OCI-LY1 (cell line): Measurements from ENCODE around the gene HNRNPA2B1.
A peak's percentile ranks its signal among the peaks of the same experiment; 100 is the strongest.

Experiments
- H2AFZ ChIP-seq: fragments of 200-600 bp; sonication (generic), shearing (Covaris generic); 2 replicates; pipeline ENCODE4 v1.6.0; 2014; ENCODE audit warnings: antibody characterized with exemption, mild to moderate bottlenecking, low read length
- H3F3A ChIP-seq: fragments of 200-600 bp; sonication (generic), shearing (Covaris generic); 2 replicates; pipeline ENCODE4 v1.6.0; 2014; ENCODE audit warnings: mild to moderate bottlenecking, antibody characterized with exemption, low read length, moderate library complexity; ENCODE audit not compliant: insufficient read depth
- H3K27ac ChIP-seq: fragments of 200-600 bp; sonication (generic); 2 replicates; pipeline ENCODE4 v1.5.1; 2014; ENCODE audit warnings: low read length, mixed run types, mild to moderate bottlenecking, low read depth; ENCODE audit not compliant: poor library complexity, severe bottlenecking
- H3K27me3 ChIP-seq: fragments of 200-600 bp; sonication (generic); 2 replicates; pipeline ENCODE4 v1.6.0; 2014; ENCODE audit warnings: antibody characterized with exemption, mild to moderate bottlenecking, low read length, moderate library complexity; ENCODE audit not compliant: insufficient read depth
- H3K36me3 ChIP-seq: fragments of 200-600 bp; sonication (generic); 2 replicates; pipeline ENCODE4 v1.6.1; 2014; ENCODE audit warnings: mild to moderate bottlenecking, antibody characterized with exemption, low read length, moderate library complexity, mixed read lengths; ENCODE audit not compliant: insufficient read depth
- H3K4me1 ChIP-seq: fragments of 200-600 bp; sonication (generic); 2 replicates; pipeline ENCODE4 v1.5.1; 2014; ENCODE audit warnings: mild to moderate bottlenecking, low read length, moderate library complexity; ENCODE audit not compliant: insufficient read depth, severe bottlenecking
- H3K4me2 ChIP-seq: fragments of 200-600 bp; sonication (generic), shearing (Covaris generic); 2 replicates; pipeline ENCODE4 v1.6.1; 2014; ENCODE audit warnings: low read length
- H3K4me3 ChIP-seq: fragments of 200-600 bp; sonication (generic); 2 replicates; pipeline ENCODE4 v1.5.1; 2014; ENCODE audit warnings: low read length, low read depth, mild to moderate bottlenecking, mixed read lengths; ENCODE audit not compliant: poor library complexity, severe bottlenecking
- H3K79me2 ChIP-seq: fragments of 200-600 bp; shearing (Covaris generic); 2 replicates; pipeline ENCODE4 v1.6.1; 2016; ENCODE audit warnings: mixed run types, low read length, mixed read lengths; ENCODE audit not compliant: insufficient read depth
- H3K9ac ChIP-seq: fragments of 200-600 bp; sonication (generic), shearing (Covaris generic); 2 replicates; pipeline ENCODE4 v1.6.1; 2014; ENCODE audit warnings: mild to moderate bottlenecking, low read length, mixed read lengths
- H3K9me2 ChIP-seq: fragments of 200-600 bp; sonication (generic), shearing (Covaris generic); 2 replicates; pipeline ENCODE4 v1.6.1; 2014; ENCODE audit warnings: low read depth, mild to moderate bottlenecking, low read length, mixed read lengths
- H3K9me3 ChIP-seq: fragments of 200-600 bp; shearing (Covaris generic); 2 replicates; pipeline ENCODE4 v1.6.1; 2014; ENCODE audit warnings: low read length, mixed read lengths
- H4K20me1 ChIP-seq: fragments of 200-600 bp; sonication (generic), shearing (Covaris generic); 2 replicates; pipeline ENCODE4 v1.6.0; 2016; ENCODE audit warnings: mild to moderate bottlenecking, low read length; ENCODE audit not compliant: insufficient read depth
- EZH2 ChIP-seq: fragments of 200-600 bp; sonication (generic), shearing (Covaris generic); IDR thresholded peaks from 2 replicates; pipeline ENCODE4 v1.8.0; 2017; ENCODE audit warnings: borderline replicate concordance, mixed run types, mild to moderate bottlenecking, antibody characterized with exemption, low read length, moderate library complexity, mixed read lengths
- TF ChIP-seq, protein P1 (sequence below): fragments of 200-600 bp; sonication (generic), shearing (Covaris generic); IDR thresholded peaks from 2 replicates; pipeline ENCODE4 v1.5.1; 2017; ENCODE audit warnings: mild to moderate bottlenecking, antibody characterized with exemption, low read length, moderate library complexity, mixed read lengths

Gene HNRNPA2B1

DNA sequence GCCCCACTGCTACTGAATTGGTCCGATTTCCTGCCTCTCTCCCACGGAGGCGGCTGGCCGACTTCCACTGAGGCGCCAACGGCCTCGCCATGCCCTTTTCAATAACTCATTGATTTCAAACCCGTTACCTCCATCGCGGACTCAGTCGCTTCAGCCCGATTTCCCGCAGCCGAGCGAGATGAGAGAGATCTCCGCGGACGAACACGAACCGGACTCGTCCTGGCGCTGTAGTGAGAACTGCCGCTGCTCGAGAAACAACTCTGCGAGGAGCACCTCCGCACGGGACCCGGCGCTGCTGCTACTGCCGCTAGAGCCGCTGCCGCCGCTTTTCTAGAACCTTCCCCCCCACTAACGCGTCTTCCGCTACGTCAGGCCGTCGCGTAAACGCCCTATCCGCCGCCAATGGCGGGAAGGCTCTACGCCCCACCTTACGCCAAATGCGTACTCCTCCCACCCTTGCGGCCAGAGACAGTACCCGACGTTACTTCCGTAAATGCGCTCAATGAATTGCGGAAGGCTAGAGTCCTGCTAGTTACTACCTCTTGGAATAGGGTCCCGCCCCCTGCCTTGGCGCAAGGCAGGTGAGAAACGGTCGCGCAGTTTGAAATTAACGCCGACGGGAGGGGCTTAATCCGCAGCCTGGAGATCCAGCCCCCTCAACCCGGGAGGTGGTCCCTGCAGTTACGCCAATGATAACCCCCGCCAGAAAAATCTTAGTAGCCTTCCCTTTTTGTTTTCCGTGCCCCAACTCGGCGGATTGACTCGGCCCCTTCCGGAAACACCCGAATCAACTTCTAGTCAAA is at the start of gene HNRNPA2B1:
Gene HNRNPA2B1 (minus strand): TSS at position 303 of the 803 bp plus-strand sequence. CDS start 169 bp downstream, at position 134.
- Histone ChIP-seq H3F3A (peaks cover 28% of the 10 kb centered on the region), H3K4me2 (peak within 1 kb of the TSS; percentile 81), H3K9ac (peak within 1 kb of the TSS; percentile 99), H3K36me3 (peaks cover 86% of the 10 kb centered on the region), H3K4me1 (peaks cover 55% of the 10 kb centered on the region), H3K9me3 (no peaks in the 10 kb centered on the region), H3K9me2 (no peaks in the 10 kb centered on the region), H3K27ac (peak within 1 kb of the TSS; percentile 97), H3K79me2 (peaks cover 84% of the 10 kb centered on the region), H3K27me3 (no peaks in the 10 kb centered on the region), H4K20me1 (peaks cover 11% of the 10 kb centered on the region; the same call in 1 of the 2 replicates), H2AFZ (no peak within 1 kb of the TSS), H3K4me3 (peak within 1 kb of the TSS; percentile 76)
- TF ChIP-seq, protein P1, sequence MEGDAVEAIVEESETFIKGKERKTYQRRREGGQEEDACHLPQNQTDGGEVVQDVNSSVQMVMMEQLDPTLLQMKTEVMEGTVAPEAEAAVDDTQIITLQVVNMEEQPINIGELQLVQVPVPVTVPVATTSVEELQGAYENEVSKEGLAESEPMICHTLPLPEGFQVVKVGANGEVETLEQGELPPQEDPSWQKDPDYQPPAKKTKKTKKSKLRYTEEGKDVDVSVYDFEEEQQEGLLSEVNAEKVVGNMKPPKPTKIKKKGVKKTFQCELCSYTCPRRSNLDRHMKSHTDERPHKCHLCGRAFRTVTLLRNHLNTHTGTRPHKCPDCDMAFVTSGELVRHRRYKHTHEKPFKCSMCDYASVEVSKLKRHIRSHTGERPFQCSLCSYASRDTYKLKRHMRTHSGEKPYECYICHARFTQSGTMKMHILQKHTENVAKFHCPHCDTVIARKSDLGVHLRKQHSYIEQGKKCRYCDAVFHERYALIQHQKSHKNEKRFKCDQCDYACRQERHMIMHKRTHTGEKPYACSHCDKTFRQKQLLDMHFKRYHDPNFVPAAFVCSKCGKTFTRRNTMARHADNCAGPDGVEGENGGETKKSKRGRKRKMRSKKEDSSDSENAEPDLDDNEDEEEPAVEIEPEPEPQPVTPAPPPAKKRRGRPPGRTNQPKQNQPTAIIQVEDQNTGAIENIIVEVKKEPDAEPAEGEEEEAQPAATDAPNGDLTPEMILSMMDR: no peak

DNA sequence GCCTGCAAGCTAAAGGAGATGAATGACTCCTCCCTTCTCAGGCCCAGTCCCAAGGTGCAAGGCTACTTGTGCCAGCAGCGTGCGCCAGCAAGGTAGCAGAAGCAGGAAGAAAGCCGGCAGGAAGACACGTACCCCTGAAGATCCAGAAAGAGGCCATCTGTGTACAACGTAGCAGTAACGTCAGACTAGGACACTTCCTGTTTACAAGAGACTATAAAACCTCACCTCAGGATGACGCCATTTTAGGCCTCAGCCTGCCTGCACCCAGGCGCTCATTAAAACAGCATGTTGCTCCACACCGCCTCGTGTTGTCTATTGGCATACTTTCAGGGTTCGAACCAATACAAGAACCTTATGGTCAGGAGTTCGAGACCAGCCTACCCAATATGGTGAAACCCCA is 49.7 kb upstream of the HNRNPA2B1 start:
- no peak overlapping the region for H3K27ac ChIP-seq
- TF ChIP-seq EZH2: no peak
- TF ChIP-seq, protein P1: no peak
- no peaks in the 10 kb centered on the region for H3K9me2 ChIP-seq
- no peaks in the 10 kb centered on the region for H4K20me1 ChIP-seq
- H3K4me2 ChIP-seq: no peak overlapping the region
- peak overlapping the region; percentile 75; the same call in 1 of the 2 replicates for H2AFZ ChIP-seq
- H3K4me3 ChIP-seq: no peak overlapping the region
- no peak overlapping the region for H3K9ac ChIP-seq
- no peaks in the 10 kb centered on the region for H3F3A ChIP-seq
- peaks cover 11% of the 10 kb centered on the region for H3K4me1 ChIP-seq
- no peaks in the 10 kb centered on the region; the same call in 1 of the 2 replicates for H3K27me3 ChIP-seq
- no peaks in the 10 kb centered on the region for H3K79me2 ChIP-seq
- no peaks in the 10 kb centered on the region; the same call in 1 of the 2 replicates for H3K36me3 ChIP-seq
- H3K9me3 ChIP-seq: no peaks in the 10 kb centered on the region

DNA sequence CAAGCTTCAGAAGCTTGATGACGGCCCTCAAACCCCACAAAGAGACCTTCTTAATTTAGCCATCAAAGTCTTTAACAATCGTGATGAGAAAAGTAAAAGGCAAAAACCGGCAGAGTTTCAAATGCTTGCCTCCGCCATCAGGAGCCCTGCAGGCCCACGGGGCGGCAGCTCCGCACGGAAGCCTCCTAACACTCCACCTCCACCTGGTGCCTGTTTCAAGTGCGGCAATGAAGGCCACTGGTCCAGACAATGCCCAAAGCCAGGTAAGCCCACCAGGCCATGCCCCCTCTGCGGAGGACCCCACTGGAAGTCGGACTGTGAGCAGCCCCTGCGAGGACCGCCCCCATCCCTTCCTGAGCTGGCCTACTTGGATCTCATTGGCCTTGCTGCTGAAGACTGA is 44.6 kb upstream of the HNRNPA2B1 start:
- Histone ChIP-seq H3K4me2 (no peak overlapping the region), H3F3A (no peaks in the 10 kb centered on the region), H3K27me3 (no peaks in the 10 kb centered on the region; the same call in 1 of the 2 replicates), H3K9ac (no peak overlapping the region), H3K9me2 (no peaks in the 10 kb centered on the region), H4K20me1 (no peaks in the 10 kb centered on the region), H3K27ac (no peak overlapping the region), H3K4me3 (no peak overlapping the region), H3K4me1 (peaks cover 11% of the 10 kb centered on the region), H2AFZ (no peak overlapping the region), H3K9me3 (no peaks in the 10 kb centered on the region), H3K36me3 (no peaks in the 10 kb centered on the region; the same call in 1 of the 2 replicates), H3K79me2 (no peaks in the 10 kb centered on the region)
- TF ChIP-seq, protein P1: no peak
- no peak for TF ChIP-seq EZH2
